Gastrocnemius medialis (tissue), 4 donors: ENCODE results near the gene ATG10.

Experiments
- POLR2A ChIP-seq, 2 donors: fragments of 450-650 bp; IDR thresholded peaks; one replicate each; pipeline ENCODE4 v1.6.1; 2017; ENCODE audit warnings: antibody characterized with exemption in 2 of 2, mild to moderate bottlenecking in 2 of 2, moderate library complexity in 2 of 2
- TF ChIP-seq, protein P1 (sequence below), 5 experiments: fragments of 450-650 bp in 3 of 5; fragments of 200-600 bp in 2 of 5; sonication (generic) in 2 of 5; IDR thresholded peaks in 4 of 5; conservative IDR thresholded peaks in 1 of 5; 1 replicate in 4 of 5; 2 replicates in 1 of 5; pipeline ENCODE4 v1.5.1; 2016 to 2019; ENCODE audit warnings: antibody characterized with exemption in 5 of 5, mild to moderate bottlenecking in 3 of 5, moderate library complexity in 3 of 5

DNA sequence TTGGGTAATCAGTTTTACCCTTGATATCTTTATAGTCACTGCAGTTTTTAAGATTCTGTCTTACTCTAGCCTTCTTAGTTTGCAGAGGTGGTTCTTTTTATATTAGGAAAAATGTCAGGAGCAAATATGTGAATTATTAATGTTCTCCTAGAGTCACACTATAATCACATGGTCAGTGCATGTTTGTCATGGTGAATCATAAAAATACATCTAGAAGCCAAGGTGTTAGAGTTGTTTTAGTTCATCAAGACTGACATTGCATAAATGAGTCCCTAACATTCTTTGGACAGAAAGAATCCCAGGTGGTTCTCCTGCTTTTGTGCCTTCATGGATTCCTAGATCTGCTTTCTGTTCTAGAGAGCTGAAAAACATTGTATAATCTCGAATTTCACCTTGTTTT lies 22.9 kb downstream of the ATG10 start:
- TF ChIP-seq, protein P1, sequence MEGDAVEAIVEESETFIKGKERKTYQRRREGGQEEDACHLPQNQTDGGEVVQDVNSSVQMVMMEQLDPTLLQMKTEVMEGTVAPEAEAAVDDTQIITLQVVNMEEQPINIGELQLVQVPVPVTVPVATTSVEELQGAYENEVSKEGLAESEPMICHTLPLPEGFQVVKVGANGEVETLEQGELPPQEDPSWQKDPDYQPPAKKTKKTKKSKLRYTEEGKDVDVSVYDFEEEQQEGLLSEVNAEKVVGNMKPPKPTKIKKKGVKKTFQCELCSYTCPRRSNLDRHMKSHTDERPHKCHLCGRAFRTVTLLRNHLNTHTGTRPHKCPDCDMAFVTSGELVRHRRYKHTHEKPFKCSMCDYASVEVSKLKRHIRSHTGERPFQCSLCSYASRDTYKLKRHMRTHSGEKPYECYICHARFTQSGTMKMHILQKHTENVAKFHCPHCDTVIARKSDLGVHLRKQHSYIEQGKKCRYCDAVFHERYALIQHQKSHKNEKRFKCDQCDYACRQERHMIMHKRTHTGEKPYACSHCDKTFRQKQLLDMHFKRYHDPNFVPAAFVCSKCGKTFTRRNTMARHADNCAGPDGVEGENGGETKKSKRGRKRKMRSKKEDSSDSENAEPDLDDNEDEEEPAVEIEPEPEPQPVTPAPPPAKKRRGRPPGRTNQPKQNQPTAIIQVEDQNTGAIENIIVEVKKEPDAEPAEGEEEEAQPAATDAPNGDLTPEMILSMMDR (IDR thresholded peaks at IDR 0.05 in 4 of 5, conservative IDR thresholded peaks at IDR 0.05 in 1 of 5): no peak
- TF ChIP-seq POLR2A (IDR thresholded peaks at IDR 0.05): no peak
